GM13976 (cell line): ENCODE measurements around the gene CAPZA3.

ENCODE experiments used
- DNase-seq: peaks from one replicate; pipeline ENCODE4 v3.0.0; 2012; ENCODE audit warnings: low spot score
- in situ Hi-C: fragments of 300-500 bp; cut with MboI; formaldehyde crosslinking; loops from one replicate; pipeline ENCODE4 v1.12.0; 2022; ENCODE audit warnings: low sequenced_read_pairs, mixed read lengths, inconsistent platforms; ENCODE audit not compliant: unreplicated experiment
- TF ChIP-seq, protein P1 (sequence below): IDR thresholded peaks from 2 replicates; pipeline ENCODE4 v1.5.1; 2012; ENCODE audit warnings: borderline replicate concordance, mild to moderate bottlenecking; ENCODE audit not compliant: insufficient read depth; ENCODE audit errors: extremely low read depth, missing control alignments, control extremely low read depth

CAPZA3 gene

DNA sequence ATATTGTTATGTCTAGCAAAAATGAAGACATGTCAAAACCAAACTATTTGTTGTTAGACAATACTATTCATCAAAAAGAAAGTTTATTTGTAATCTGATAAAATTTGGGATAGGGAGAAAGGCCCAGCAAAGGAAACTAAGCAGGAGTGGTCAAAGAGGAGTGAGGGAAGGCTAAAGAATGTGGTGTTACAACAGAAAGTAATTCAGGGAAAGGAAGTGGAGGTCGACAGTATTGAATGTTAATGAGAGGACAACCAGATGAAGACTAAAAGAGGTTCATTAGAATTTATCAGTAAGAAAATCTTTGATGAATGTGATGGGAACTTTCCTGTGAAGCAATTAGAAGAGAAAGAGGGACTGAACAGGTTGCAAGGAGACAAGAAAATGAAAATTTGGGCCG, 34.0 kb upstream of the CAPZA3 start:
- in situ Hi-C loops = no loop called here
- TF ChIP-seq, protein P1, sequence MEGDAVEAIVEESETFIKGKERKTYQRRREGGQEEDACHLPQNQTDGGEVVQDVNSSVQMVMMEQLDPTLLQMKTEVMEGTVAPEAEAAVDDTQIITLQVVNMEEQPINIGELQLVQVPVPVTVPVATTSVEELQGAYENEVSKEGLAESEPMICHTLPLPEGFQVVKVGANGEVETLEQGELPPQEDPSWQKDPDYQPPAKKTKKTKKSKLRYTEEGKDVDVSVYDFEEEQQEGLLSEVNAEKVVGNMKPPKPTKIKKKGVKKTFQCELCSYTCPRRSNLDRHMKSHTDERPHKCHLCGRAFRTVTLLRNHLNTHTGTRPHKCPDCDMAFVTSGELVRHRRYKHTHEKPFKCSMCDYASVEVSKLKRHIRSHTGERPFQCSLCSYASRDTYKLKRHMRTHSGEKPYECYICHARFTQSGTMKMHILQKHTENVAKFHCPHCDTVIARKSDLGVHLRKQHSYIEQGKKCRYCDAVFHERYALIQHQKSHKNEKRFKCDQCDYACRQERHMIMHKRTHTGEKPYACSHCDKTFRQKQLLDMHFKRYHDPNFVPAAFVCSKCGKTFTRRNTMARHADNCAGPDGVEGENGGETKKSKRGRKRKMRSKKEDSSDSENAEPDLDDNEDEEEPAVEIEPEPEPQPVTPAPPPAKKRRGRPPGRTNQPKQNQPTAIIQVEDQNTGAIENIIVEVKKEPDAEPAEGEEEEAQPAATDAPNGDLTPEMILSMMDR = no peak
- DNase-seq = no peak

DNA sequence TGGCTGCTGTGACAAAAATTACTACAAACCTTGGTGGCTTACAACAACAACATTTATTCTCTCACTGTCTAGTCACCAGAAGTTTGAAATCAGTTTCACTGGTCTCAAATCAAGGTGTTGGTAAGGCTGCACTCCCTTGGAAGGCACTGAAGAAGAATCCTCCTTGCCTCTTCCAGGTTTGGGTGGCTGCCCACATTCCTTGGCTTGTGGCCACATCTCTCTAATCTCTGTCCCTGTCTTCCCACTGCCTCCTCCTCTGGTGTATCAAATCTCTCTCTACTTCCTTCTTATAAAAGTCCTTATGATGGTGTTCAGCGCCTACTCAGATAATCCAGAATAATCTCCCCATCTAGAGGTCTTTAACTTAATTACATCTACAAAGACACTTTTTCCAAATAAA, 31.1 kb upstream of the CAPZA3 start:
- TF ChIP-seq, protein P1 = no peak
- DNase-seq = no peak
- in situ Hi-C loops = no loop called here

DNA sequence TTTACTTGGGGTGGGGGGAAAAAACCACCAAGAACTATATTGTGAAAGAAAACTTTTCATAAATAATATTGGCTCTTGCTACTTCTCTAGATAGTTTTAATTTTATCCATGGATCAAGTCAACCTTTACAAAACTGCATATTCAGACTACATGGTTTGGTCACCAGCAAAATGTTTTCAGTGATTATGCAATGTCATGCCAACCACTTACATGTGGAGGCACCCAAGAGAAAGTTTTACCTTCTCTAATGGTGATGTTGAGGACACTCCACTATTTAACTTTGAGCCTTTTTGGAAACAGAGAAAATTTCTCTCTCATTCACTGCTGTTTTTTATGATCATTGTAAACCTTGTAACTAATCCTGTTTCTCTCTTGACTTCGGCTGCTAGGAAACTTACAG, 21.7 kb upstream of the CAPZA3 start:
- TF ChIP-seq, protein P1 = no peak
- no peak for DNase-seq
- in situ Hi-C loops = no loop called here

DNA sequence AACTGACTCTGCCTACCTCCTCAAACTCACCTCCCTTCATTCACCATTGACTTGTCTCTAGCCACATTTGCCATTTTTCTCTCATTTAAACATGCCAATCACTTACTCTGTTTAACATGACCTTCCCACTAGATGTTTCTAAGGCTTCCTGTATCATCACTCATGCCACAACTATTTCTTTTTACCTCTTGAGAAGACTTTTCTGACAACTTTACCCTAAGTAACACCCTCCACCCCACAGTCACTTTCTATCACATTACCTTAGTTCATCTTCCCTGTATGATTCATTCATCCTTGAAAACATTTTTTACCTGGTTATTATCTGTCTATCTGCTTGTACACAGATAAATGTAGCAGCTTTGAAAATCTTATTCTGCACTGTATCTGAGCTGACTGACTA, 19.5 kb upstream of the CAPZA3 start:
- in situ Hi-C loops = no loop called here
- TF ChIP-seq, protein P1 = no peak
- DNase-seq = no peak

DNA sequence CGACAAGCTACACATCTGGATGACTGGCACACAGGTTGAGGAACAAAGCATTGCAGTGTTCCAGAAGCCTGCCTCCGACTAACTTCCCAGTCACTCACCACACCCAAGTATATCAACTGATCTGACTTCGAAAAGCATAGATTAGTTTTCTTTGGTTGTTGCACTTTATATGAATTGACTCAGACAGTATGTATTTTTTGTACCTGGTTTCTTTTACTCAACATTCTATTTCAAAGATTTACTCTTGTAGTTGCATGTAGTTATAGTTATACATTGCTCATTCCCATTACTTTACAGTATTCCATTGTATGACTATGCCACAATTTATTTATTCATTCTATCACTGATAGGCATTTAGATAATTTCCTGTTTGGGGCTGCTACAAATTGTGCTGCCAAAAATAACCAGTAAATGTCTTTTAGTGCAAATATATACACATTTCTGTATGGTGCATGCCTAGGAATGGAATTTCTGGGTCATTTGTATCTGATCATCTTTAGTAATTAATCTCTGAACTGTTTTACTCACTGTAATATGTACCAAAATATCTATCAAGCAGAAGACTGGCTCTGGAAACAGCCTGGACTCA, 17.9 kb upstream of the CAPZA3 start:
- in situ Hi-C loops = no loop called here
- no peak for DNase-seq
- TF ChIP-seq, protein P1 = no peak

DNA sequence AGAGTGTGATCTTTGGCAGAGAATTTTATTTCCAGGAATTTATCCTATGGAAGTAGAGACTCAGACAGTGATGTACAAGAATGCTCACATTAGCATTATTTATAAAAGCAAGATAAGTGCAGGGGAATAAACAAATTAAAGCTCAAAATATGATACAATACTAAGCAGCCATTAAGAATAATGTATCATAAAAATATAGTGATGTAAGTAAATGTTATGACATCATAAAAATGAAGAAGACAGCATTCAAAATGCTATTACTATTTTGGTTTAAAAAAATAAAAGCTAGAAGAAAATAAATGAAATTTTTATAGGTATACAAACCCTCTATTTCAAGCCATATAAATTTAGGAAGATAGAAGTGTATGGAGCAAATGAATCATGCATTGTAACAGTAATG, 17.2 kb upstream of the CAPZA3 start:
- no peak for DNase-seq
- TF ChIP-seq, protein P1 = no peak
- in situ Hi-C loops = no loop called here
